NK-92 (cell line): ENCODE results near the gene B3GALT4.

Source experiments
- DNase-seq: peaks from one replicate; lab custom pipeline; 2025; ENCODE audit not compliant: unreplicated experiment; lab: John Stamatoyannopoulos, UW

Gene B3GALT4

GRCh38 chr6:33290459-33290858 lies 13.5 kb downstream of the B3GALT4 start:
- no peak for DNase-seq

DNA sequence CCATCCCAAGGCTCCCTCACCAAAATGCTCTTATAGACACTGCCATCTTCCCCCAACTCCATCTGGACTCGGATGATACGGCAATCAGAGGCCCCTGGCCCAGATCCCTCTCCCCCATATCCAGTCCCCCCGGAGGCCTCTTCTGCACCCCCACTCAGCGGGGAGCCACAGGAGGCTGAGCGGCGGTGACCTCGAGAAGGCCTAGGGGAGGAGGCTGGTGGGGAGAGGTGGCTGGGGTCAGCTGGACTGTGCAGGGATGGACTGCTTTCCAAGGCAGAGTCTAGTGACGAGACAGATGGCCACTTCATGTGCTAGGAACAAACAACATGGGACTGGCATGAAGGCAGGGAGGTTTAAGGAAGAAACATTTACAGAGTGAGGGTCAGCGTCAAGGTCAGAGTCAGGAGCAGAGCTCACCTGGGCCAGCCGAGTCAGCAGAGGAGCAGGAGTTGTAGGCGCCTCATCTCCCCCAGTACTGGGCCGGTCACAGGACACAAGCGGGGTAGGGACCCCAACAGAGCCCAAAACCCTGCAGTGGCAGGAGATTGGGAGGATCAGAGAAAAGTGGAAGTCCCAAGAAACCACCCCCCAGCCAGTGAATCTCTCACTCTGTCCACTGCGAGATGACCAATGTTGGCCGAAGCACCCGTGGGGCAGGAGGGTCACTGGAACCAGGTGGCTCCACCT lies 16.2 kb downstream of the B3GALT4 start:
- no peak for DNase-seq

- DNase-seq: no peak
Measured at GRCh38 chr6:33294086-33294823, 17.3 kb downstream of the B3GALT4 start.

DNA sequence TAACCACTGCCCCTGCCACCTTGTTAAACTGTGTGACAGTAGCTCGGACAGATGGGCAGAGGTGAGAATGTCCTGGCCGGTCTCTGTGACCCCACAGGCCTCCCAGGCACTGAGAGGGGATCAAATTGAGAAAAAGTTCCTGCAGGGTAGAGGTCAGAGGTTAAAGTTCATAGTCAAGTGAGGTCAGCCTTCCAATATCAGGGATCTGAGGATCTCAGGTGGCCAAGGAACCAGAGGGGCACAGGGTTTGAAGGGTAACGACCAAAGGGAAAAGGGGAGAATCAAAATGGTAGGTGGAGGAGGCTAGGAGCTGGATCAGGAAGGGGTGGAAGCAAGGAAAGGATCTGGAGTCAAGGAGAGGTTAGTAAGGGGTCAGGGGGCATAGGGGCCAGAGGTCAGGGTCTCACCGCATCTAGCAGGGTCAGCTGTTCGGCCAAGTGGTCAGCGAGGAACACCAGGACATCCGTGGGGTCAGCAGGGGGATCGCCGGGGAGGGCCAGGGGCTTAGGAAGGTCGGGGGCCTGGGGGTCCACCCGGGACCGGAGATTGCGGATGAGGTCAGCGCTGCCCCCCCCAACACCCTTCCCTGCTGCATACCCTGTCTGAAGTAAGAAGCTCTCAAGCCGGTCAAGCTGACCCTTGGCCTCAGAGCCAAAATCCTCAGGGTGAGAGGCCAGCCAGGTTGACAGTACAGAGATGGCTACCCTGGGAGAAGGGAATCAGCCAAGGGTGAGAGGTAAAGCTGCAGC lies 18.9 kb downstream of the B3GALT4 start:
- DNase-seq: no peak

- DNase-seq: no peak
Measured at GRCh38 chr6:33296797-33297405, 20.0 kb downstream of the B3GALT4 start.

GRCh38 chr6:33297406-33297955 lies 20.6 kb downstream of the B3GALT4 start:
- no peak for DNase-seq

DNA sequence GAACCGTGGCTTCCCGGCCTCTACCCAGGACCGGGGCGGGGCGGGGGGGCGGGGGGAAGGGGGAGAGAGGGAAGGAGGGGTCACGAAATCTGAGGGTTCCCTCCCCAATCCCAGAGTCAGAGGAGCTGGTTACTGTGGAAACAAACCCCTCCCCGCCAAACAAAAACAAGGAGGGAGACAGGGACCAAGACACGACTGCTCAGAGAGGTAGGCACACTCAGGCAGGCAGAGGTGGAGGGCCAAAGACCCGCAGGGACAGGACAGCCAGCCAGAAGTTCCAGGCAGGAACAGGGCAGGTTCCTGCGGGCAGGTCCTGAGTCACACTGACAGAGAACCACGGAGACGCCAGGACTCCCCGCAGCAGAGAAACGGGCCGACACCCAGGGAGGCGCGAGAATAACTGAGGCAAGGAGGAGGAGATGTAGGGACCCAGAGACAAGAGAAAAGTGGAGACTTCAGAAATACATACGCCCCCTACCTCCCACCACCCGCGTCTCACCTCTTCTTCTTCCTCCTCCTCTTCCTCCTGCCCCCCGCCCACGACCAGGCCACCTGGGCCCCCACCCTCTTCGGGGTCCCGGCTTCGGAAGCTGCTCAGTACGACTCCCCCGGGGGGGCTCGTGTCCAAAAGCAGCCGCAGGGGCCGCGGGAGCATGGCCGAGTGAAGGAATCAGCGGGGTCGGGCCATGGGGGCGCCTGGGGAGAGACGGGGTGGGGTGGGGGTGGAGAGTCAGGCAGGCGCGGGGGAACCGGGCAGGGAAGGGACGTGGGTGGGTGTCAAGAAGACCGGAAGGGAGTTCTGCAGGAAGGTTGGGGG lies 21.2 kb downstream of the B3GALT4 start:
- DNase-seq: no peak

DNA sequence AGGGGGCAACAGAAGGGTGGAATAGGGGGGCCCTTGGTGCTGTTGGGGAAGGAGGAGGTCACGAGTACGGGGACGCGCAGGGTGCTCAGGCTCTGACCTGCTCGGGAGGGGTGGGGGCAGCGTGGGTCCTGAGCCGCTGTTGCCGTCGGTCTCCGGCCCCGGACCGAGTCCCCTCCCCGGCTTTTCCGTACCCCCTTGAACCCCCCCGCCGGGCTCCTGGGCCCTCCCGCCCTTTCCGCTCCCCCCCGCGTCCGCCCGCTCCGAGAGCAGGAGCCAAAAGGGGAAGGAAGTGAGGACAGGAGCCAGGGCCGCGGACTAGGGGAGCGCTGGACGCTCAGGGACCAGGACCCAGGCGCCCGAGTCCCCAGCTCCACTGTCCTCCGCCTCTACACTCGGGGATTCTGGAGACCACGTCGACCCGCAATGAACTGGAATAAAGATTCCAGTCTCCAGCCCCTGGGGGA lies 21.9 kb downstream of the B3GALT4 start, which contains the start of gene RGL2:
Gene RGL2, minus strand, starts transcription at position 170 of the 464 bp plus-strand sequence. CDS start 332 bp downstream, outside the sequence.
- no peak for DNase-seq

GRCh38 chr6:33299237-33299944 lies 22.5 kb downstream of the B3GALT4 start:
- DNase-seq: peak; percentile 43

GRCh38 chr6:33301877-33302276 lies 25.0 kb downstream of the B3GALT4 start:
- DNase-seq: no peak

- no peak for DNase-seq
Measured at GRCh38 chr6:33304216-33304615, 27.3 kb downstream of the B3GALT4 start.

- DNase-seq: no peak
Measured at GRCh38 chr6:33305052-33305451, 28.1 kb downstream of the B3GALT4 start.

DNA sequence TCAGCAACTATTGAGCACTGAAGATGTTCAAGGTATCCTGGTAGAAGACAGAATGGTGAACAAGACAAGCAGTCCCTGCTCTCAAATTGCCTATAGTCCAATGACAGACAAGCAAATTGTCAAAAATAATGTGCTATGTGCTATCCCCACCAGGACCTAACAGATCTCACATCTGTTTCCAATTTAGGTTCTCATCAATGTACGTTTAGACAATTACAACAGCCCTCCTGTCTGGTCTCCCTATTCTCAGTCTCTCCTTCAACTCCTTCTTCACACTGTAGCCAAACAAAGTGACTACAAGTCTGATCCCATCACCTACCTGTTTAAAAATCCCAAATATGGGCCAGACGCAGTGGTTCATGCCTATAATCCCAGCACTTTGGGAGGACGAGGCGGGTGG lies 29.4 kb downstream of the B3GALT4 start:
- no peak for DNase-seq

- DNase-seq: peak; percentile 26
Measured at GRCh38 chr6:33312361-33313104, 35.6 kb downstream of the B3GALT4 start.

DNA sequence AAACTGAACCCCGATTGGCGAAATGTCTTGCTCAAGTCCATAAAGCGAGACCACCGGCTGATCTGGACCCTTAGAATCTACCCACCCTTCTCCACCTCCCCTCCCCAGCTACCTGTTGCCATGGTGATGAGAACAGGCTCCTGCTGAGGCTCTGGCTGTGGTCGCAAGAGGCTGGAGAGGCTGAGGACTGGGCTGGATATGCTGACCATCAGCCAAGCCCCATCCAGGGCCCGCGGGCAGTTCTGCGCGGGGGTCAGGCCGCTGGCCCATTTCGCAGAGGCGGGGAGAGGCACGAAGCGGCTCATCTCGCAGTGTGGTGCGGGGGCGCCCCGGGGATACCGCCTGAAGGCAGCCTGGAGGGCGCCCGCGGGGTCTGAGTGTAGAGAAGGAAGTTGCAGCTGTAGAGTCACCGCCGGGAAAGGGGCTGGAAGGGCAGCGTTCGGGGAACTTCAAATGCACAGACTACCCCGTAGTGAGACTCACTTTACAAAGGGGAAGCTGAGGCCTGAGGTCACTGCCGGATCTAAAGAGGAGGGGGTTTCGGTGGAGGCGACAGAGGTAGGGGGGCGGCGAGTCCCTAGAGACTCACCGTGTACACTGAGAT lies 36.3 kb downstream of the B3GALT4 start:
- DNase-seq: no peak

GRCh38 chr6:33313709-33314514 lies 37.0 kb downstream of the B3GALT4 start, which contains the start of gene TAPBP:
TSS of gene TAPBP (minus strand) at chr6:33314078. CDS start at chr6:33314041, 37 bp downstream.
- DNase-seq: peak; percentile 66

DNA sequence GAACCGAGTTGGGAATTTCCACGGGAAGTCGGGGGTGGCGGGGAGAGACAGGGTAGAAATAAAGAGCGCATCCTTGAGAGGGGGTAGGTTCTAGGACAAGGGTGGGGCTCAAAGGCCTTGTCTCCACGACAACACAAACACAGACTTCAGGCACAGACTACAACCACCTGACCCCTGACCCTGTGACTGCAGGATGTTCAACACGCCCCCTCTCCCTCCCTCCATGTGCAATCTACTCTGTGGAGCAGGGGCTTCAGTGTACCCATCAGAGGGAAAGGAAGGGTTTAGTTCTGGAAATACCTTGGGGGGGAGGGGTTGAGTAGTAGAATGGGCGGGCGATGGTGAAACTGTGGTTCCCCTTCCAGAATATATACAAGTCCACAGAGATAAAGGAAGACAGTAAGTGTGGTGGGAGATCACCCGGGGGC lies 37.6 kb downstream of the B3GALT4 start:
- DNase-seq: peak; percentile 14
